ENCODE measurements around the gene PCCA. TPM values are rescaled to one million over a fixed set of nuclear protein-coding genes. Genes with fewer than 3 reads are reported as not detected.

The PCCA gene
- total RNA-seq, 4 donors from 2014 or later, result 34.6 to 58.4 (median 40.1) TPM

DNA sequence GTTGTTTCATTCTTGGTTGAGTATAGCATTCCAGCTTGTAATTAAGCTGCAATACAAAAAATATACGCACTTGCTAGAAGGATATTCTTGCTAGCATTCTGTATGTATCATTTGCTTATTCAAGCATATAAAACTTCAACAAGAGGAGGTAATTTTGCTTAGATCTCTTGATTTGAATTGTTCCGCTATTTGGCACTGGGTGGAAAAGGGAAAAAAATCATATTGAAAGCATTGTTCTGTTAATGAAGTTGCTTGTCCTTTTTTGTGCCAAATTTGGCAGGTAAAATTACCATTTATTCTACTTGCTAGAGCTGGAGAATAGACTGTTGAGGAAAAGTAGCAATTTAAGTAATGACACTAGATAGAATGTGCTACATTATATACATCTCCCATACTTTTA is 309.5 kb downstream of the PCCA start:
- Histone ChIP-seq H3K4me3 (no peak overlapping the region), H3K36me3 (peaks cover 0 to 3% of the 10 kb centered on the region in 2 donors), H3K27me3 (no peaks in the 10 kb centered on the region), H3K4me1 (no peaks in the 10 kb centered on the region), H3K9me3 (peaks cover 0 to 1% (median 0%) of the 10 kb centered on the region in 3 donors), H3K27ac (no peak overlapping the region)
- TF ChIP-seq EP300 (IDR thresholded peaks at IDR 0.05) (no peak), POLR2A (IDR thresholded peaks at IDR 0.05) (no peak)
- ATAC-seq, result no peak
- WGBS, 2 donors (ENCODE audit: low coverage in 1 of 2), result 92 to 95% methylated on average over 2 of the region's 2 CpGs

DNA sequence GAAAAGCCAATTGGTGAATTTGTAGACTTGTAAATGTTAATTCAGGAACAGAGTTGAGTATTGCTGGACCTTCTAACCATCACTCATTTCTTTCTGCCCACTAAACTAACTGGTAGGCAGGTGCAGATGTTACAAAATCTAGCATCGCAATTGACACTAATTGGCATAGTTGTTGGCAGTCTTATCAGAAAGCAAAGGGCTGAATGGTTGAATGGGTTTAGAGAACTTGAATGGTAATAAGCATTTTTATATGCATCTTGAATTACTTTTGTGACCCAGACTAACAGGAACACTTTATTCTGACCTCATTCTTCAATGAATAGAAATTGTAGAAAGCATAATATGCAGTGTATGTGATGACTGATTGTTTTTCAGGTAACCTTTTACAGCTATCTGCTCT is 310.6 kb downstream of the PCCA start:
- Histone ChIP-seq H3K9me3 (peaks cover 0 to 7% (median 0%) of the 10 kb centered on the region in 3 donors), H3K27ac (no peak overlapping the region), H3K27me3 (no peaks in the 10 kb centered on the region), H3K4me3 (no peak overlapping the region), H3K36me3 (peaks cover 0 to 14% of the 10 kb centered on the region in 2 donors), H3K4me1 (no peaks in the 10 kb centered on the region)
- no peak for TF ChIP-seq POLR2A (IDR thresholded peaks at IDR 0.05)
- TF ChIP-seq EP300 (IDR thresholded peaks at IDR 0.05), result no peak
- TF ChIP-seq, protein P1, sequence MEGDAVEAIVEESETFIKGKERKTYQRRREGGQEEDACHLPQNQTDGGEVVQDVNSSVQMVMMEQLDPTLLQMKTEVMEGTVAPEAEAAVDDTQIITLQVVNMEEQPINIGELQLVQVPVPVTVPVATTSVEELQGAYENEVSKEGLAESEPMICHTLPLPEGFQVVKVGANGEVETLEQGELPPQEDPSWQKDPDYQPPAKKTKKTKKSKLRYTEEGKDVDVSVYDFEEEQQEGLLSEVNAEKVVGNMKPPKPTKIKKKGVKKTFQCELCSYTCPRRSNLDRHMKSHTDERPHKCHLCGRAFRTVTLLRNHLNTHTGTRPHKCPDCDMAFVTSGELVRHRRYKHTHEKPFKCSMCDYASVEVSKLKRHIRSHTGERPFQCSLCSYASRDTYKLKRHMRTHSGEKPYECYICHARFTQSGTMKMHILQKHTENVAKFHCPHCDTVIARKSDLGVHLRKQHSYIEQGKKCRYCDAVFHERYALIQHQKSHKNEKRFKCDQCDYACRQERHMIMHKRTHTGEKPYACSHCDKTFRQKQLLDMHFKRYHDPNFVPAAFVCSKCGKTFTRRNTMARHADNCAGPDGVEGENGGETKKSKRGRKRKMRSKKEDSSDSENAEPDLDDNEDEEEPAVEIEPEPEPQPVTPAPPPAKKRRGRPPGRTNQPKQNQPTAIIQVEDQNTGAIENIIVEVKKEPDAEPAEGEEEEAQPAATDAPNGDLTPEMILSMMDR (IDR thresholded peaks at IDR 0.05), result no peak
- no peak for TF ChIP-seq POLR2AphosphoS5 (IDR thresholded peaks at IDR 0.05)
- ATAC-seq, result no peak
- 92 to 100% methylated on average over 1 of the region's 1 CpG for WGBS, 2 donors (ENCODE audit: low coverage in 1 of 2)

DNA sequence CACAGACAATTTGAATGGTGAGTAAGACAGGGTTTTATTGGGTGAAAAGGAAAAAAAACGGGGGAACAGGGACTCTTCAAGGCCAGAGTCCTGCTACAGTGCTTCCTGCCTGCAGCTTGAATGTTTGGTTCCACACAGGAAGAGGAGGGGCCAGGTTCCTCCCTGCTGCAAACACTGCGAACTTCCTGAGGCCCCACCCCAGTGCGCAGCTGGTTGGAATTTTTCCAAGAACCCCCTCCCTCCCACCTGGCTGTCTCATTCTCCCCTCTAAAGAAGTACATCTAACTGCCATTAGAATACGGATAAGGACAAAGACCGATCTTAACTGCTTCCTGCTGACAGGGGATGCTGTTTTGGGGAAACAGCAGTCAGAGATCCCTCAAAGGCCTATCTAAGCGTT is 314.8 kb downstream of the PCCA start:
- Histone ChIP-seq H3K27me3 (no peaks in the 10 kb centered on the region), H3K9me3 (peaks cover 0 to 34% (median 0%) of the 10 kb centered on the region in 3 donors), H3K4me1 (no peaks in the 10 kb centered on the region), H3K36me3 (peaks cover 0 to 46% of the 10 kb centered on the region in 2 donors), H3K4me3 (no peak overlapping the region), H3K27ac (no peak overlapping the region)
- 76 to 90% methylated on average over 5 of the region's 6 CpGs for WGBS, 2 donors (ENCODE audit: low coverage in 1 of 2)
- ATAC-seq, result no peak
- TF ChIP-seq POLR2AphosphoS5 (IDR thresholded peaks at IDR 0.05) (no peak), POLR2A (IDR thresholded peaks at IDR 0.05) (no peak), EP300 (IDR thresholded peaks at IDR 0.05) (no peak)
- TF ChIP-seq, protein P1 (IDR thresholded peaks at IDR 0.05), result no peak

DNA sequence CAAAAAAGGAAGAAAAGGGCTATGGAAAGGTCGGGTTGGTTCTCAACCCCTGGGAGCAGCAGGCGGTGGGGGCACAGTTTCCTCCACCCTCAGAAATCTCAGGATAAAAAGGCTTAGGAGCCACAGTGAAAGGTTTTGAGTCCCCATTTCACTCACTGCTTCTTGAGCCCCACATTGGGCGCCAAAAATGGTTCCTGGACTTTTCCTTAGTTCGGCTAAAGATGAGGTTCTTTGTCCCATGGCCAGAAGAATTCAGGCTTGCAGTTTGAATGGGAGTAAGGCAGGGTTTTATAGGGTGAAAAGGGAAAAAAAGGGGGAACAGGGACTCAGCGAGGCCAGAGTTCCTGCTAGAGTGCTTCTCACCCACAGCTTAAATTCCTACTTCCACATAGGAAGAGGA is 320.2 kb downstream of the PCCA start:
- Histone ChIP-seq H3K4me1 (no peaks in the 10 kb centered on the region), H3K9me3 (peaks cover 0 to 61% (median 4%) of the 10 kb centered on the region in 3 donors), H3K27me3 (no peaks in the 10 kb centered on the region), H3K4me3 (no peak overlapping the region), H3K27ac (no peak overlapping the region), H3K36me3 (peaks cover 0 to 66% of the 10 kb centered on the region in 2 donors)
- TF ChIP-seq POLR2A (IDR thresholded peaks at IDR 0.05) (no peak), POLR2AphosphoS5 (IDR thresholded peaks at IDR 0.05) (no peak), EP300 (IDR thresholded peaks at IDR 0.05) (no peak)
- TF ChIP-seq, protein P1 (IDR thresholded peaks at IDR 0.05), result no peak
- ATAC-seq, result no peak
- 80 to 100% methylated on average over 1 of the region's 5 CpGs for WGBS, 2 donors (ENCODE audit: low coverage in 1 of 2)

DNA sequence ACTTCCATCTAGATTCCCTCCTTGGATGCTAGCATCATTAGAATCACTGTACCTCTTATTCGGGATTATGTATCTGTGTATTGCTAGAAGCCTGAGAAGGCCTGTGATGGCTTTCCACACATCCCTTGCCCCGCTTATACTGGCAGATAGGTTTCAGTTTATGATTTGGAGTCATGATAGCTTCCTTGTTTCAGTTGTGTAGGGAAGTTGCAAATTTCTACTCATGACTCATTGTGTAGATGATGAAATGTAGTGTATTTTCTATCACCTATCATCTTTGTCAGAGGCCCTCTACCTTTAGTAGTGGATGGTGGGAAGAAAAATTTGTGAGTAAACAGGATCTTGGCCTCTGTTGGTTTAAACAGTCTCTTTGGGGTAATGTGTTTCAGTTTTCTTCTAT is 334.5 kb downstream of the PCCA start:
- 93 to 94% methylated on average over 2 of the region's 2 CpGs for WGBS, 2 donors (ENCODE audit: low coverage in 1 of 2)

More for the DNA sequence above, 334.5 kb downstream of the PCCA start:
- Histone ChIP-seq H3K4me3 (no peak overlapping the region), H3K27ac (no peak overlapping the region), H3K27me3 (no peaks in the 10 kb centered on the region), H3K36me3 (peaks cover 0 to 17% of the 10 kb centered on the region in 2 donors), H3K9me3 (no peaks in the 10 kb centered on the region), H3K4me1 (no peaks in the 10 kb centered on the region)
- no peak for TF ChIP-seq EP300 (IDR thresholded peaks at IDR 0.05)
- no peak for TF ChIP-seq POLR2A (IDR thresholded peaks at IDR 0.05)
- TF ChIP-seq, protein P1 (IDR thresholded peaks at IDR 0.05), result no peak
- TF ChIP-seq POLR2AphosphoS5 (IDR thresholded peaks at IDR 0.05), result no peak
- no peak for ATAC-seq
